GM18511 (cell line): Measurements from ENCODE around the gene MROH2A.

ENCODE experiments used
- ATAC-seq: cut with Tn5 transposase; IDR thresholded peaks from one replicate; pipeline ENCODE4 v1.9.1; 2021; ENCODE audit warnings: mild to moderate bottlenecking, moderate library complexity; ENCODE audit not compliant: unreplicated experiment

The MROH2A gene

DNA sequence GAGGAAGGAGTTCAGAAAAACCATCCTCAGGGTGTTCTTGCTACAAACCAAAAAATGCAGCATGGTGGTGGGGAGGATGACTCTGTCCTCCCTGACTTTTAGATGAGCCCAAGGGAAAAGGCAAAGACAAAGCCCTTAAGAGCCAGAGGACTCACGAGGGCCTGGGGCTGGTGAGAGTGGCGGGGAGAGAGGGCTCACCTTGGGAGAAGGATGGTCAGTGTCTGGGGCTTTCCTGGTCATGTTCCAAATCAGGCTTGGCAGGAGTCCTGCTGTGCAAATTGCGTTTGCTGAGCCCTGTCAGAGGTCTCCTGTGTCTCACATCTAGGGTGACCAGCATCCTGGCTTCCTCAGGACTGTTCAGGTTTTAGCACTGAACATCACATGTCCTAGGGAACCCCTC is 13.4 kb upstream of the MROH2A start:
- ATAC-seq: no peak

DNA sequence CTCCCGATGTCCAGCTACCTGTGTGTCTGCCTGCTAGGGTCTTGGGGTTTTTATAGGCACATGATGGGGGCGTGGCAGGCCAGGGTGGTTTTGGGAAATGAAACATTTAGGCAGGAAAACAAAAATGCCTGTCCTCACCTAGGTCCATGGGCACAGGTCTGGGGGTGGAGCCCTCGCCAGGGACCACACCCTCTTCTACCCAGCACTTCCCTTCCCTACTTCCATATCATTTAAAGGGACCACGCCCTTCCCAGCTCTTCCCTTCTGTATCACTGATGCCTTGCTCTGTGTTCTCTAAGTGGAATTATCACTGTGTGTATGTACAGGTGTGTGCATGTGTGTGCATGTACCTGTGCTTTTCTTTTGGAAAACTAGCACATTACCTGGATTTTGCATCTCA is 11.7 kb upstream of the MROH2A start:
- ATAC-seq: no peak

DNA sequence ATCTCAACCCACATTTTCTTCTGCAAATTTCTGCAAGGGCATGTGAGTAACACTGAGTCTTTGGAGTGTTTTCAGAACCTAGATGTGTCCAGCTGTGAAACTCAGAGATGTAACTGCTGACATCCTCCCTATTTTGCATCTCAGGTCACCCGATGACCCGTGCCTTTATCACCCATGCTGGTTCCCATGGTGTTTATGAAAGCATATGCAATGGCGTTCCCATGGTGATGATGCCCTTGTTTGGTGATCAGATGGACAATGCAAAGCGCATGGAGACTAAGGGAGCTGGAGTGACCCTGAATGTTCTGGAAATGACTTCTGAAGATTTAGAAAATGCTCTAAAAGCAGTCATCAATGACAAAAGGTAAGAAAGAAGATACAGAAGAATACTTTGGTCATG is 10.1 kb upstream of the MROH2A start:
- no peak for ATAC-seq

DNA sequence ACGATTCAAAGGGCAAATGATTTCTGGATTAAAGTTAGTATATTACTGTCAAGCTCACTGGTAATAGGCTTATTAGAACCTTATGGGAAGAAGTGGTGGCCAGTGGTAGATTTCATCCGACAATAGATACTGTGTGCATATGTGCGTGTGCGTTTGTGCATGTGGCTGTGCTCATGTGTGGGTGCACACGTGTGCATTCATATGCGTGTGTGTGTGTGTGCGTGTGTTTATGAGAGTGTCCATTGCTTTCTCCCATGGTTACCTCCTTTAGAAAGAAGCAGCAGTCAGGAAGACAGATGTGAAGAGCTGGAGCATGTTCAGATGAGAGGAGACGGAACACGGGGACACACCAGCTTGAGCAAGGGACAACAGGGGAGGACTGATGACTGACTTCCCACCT is 8.9 kb upstream of the MROH2A start:
- no peak for ATAC-seq

DNA sequence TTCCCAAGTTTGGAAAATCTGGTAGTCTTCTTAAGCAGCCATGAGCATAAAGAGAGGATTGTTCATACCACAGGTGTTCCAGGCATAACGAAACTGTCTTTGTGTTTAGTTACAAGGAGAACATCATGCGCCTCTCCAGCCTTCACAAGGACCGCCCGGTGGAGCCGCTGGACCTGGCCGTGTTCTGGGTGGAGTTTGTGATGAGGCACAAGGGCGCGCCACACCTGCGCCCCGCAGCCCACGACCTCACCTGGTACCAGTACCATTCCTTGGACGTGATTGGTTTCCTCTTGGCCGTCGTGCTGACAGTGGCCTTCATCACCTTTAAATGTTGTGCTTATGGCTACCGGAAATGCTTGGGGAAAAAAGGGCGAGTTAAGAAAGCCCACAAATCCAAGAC is 6.0 kb upstream of the MROH2A start:
- no peak for ATAC-seq

DNA sequence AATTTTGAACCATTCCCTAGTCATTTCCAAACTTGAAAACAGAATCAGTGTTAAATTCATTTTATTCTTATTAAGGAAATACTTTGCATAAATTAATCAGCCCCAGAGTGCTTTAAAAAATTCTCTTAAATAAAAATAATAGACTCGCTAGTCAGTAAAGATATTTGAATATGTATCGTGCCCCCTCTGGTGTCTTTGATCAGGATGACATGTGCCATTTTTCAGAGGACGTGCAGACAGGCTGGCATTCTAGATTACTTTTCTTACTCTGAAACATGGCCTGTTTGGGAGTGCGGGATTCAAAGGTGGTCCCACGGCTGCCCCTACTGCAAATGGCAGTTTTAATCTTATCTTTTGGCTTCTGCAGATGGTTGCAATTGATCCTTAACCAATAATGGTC is 5.5 kb upstream of the MROH2A start:
- ATAC-seq: no peak

DNA sequence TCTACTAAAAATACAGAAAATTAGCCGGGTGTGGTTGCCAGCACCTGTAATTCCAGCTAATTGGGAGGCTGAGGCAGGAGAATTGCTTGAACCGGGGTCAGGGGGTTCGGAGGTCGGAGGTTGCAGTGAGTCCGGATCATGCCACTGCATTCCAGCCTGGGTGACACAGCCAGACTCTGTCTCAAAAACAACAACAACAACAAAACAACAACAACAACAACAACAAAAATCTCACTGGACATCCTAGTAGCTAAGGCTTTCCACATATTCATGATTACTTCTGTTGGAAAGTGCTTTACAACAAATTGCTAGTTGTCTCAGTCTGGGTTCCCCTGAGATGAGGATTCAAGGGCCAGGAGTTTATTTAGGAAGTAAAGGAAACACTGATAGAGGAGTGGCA is 4.3 kb upstream of the MROH2A start:
- ATAC-seq: no peak

DNA sequence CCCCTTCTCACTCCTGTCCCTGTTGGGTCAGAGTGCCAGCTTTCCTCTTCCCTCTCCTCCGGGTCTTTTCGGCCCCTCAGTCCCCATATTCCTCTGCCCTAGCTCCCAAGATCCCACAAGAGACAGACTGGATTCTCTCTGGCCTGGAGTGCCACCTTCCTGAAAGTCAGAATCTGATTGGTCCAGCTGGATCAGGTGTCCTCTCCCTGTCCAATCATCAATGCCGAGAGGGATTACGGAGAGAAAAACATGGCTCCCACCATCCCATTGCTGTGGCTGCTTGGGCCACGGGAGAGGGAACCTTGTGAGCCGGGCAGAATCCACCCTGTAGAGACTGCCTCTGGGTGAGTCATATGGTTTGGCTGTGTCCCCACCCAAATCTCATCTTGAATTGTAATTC is 2.7 kb upstream of the MROH2A start:
- no peak for ATAC-seq

DNA sequence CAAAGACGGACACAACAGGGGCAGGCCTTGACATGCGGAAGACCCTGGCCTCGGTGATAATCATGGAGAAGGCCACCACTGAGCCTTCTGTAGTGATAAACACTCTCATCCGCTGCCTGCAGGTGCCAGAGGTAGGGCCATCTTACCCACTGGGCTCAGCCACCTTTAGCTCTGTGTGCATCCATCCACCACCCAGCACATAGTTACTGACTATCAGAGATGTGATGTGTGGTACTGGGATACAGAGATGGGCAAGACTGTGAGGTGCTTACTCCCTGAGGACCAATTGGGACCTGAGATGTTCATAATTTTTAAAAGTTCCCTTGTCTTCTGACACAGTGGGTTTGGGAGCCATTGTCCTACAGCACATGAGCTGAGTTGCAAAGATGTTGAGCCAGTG is 1.6 kb downstream of the MROH2A start:
- ATAC-seq: no peak

DNA sequence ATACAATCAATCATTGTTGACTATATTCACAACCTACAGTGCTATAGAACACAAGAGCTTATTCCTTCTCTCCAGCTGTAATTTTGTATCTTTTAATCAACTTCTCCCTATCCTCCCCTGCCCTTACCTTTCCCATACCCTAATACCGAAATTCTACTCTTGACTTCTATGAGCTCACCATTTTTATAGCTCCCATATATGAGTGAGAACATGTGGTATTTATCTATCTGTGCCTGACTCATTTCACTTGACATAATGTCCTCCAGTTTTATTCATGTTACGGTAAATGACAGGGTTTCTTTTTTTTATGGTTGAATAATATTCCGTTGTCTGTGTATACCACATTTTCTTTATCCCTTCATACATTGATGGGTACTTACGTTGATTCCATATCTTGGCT is 2.6 kb downstream of the MROH2A start:
- no peak for ATAC-seq

DNA sequence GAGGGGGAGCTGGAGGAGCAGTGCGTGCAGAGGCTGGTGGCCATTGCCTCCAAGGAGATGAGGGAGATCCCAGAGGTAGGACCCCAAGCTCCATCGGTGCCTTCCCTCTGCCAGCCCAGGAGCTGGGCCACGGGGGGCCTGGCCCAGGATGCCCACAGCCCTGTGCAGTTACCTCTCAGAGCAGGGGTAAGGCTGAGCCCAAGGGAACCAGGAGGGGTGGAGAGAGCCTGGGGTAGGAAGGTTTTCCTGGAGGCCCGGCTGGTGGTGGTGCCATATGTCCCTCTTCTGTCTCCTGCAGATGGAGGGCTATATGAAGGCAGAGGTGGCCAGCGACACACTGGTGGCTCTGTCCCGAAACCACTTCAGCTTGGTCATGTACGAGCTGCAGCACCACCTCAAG is 11.4 kb downstream of the MROH2A start:
- ATAC-seq: no peak

DNA sequence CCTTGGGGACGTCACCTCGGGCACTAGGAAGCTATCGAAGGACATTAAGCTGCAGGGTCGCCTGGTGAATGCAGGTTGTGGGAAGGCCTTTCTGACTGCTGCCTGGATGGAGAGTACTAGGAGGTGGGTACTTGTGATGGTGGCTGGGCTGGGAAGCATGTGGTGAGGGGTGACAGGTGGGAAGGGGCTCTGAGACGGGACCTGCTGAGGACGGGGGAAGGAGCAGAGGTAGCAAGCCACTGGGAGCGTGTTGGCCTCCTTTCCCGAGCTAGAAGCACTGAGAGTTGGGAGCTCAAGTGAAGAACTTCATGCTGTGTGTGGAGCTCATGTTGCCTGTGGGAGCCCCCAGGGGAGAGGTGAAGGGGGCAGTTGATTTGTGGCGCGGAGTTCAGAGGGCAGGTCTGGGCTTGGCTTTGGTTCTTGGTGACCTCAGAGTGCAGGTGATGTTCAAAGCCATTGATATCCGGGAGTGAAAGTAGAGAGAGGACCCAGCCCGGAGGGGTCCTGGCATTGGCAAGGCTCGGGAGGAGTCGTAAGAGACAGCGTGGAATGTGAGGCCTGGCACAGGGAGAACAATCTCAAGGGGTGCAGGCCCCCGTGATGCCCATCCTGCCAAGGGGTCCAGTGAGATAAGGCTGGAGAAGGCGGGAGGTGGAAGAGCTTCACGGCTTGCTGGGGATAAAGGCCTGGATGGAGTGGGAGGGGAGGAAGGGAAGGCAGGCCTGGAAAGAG is 13.2 kb downstream of the MROH2A start:
- ATAC-seq: no peak

DNA sequence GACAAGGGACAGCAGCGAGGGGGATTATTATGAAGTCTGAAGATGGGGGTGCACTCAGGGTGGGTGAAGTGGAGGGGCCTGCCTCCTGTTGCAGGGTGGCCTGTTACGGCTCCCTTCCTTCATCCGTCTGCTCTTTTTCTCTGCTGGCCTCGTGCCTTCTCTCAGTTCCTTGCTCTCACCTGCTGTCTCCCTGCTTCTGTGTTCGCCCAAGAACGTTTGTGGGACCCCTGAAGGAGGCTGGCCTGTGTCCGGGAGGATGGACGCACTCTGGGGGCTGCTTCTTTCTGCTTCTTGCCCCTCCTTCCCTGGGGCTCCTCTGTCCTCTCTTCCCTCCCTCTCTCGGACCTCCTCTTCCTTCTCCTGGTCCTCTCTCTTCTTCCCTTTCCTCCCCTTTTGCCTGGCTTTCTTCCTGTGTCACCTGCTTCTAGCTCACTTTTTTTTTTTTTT is 13.8 kb downstream of the MROH2A start:
- ATAC-seq: no peak

DNA sequence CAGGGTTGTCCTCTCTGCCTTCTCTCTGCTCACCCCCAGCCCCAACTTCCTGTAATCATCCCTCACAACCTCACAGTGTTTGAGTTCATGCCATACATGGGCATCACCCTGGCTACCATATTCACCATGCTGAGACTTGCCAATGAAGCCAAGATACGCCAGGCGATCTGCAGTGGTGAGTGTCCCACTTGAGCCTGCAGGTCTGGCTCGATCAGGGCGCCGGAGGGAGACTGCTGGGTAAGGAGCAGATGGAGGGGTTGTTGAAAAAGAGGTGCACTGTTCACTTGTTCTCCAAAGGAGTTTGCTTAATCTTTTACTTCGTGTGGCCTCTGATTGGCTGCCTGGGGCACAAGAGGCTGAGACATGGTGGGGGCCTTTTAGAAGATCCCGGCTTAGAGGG is 14.6 kb downstream of the MROH2A start:
- ATAC-seq: no peak

DNA sequence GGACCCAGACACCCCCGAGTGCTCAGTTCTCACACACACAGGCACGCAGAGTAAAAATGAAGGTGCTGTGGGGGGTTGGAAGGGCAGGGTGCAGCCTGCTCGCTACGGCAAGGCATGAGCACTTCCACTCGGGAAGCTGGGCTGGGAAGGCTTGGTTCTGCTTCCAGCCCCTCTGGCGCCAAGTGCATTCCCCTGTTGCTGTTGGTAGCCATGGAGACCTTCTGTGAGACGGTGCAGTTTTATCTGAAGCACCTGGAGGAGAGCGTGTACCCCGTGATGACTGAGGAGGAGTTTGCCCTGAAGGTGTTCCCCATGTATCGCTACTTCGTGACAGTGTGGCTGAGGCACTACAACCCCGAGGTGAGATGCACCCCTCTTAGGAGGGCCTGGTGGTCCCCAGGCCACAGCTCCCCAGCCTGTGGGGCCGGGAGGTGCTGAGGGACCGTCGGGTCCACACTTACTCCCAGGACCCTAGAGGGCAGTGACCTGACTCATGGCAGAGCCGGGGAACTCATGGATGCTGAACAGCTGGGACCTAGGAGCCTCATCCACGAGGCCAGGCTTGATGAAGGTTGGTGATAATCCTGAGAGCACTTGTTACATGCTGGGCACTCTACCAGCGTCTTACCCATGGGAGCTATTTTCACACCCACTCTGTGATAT is 15.5 kb downstream of the MROH2A start:
- ATAC-seq: no peak

DNA sequence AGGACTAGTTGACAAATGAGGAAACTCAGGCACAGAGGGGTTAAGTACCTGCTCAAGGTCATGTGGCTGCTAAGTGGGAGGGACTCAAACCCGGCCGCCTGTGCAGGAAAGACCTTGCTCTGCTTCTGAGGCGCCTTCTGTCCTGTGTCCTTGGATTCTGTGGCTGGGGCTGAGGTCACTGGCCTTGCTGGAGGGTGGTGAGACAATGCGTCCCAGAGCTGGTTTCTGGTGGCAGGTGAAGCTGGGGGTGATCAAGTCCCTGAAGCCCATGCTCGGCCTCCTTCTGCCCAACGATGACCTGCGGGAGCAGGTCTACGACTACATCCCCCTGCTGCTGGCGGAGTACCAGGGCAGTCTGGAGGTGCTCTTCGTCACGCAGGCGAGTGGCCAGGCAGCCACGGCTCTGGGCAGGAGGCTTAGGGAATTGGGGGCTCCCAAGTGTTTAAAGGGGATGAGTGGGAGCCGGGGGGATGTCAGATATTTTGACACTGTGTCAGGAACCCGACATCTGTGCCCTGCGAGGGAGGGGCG is 16.1 kb downstream of the MROH2A start:
- no peak for ATAC-seq

DNA sequence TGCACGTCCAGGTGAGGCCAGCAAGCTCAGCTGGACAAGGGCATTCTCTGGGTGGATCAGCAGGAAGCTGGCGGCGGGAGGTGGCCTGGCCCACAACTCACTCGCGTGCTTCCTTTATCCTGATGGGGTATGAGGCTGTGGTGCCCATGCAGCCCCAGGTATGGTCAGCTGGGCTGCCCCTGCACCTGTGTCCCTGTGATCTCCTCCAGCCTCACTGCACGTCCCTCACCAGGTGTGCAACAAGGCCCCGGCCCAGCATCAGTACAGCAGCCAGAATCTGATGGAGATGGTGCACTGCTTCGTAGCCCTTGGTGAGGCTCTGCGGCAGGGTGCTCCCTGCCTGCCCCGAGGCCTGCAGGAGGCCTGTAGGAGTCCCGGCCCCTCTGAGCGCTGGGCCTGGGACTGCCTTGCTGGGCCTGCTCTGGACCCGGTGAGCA is 17.6 kb downstream of the MROH2A start:
- no peak for ATAC-seq

DNA sequence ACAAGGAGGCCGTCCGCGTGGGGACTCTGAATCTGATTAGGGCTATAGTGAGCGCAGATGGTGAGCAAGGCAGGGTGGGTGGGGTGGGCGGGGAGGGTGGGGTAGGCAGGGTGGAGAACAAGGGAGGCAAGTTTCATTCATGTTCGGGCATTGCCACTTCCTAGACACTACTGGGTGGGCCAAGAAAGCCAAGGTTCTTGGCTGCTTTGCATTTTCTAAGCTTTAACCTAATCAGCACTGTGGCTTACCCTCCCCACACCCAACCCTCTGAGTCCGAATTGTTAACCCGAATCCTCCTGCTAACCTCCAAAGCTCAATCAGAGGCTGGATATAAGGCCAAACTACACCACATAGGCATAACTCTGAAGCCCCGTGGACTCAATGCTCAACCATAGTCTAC is 18.1 kb downstream of the MROH2A start:
- ATAC-seq: no peak

DNA sequence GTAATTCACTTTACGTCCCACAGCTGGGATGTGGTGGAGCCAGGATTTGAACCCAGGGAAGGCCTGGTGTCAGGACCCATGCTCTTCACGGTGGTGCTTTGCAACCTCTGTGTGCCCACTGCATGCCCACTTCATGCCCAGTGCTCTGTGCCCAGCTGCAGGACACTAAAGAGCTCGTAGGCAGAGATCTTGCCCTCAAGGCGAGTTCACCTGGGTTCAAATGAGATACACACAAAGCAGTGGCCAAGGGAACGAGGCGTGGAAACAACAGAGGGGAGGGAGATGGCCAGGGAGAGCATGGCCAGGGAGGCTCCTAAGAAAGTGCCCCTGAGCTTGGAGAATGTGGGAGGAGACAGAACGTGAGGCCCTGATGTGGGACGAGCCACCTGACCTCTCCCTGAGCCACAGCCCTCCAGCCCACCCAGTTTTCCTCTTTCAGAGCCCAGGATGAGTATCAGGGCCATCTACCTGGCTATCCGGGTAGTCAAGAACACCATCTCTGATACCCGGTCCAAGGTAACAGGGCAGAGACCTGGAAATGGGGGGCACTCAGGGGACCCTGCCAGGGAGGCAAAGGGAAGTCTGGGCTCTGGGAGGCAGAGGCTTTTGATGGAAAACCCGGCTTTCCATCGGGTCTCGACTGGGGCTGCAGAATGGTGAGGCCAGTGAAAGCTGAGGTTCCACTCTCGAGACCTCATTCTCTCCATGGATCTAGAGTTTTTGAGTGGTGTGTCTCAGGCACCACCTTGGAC is 20.4 kb downstream of the MROH2A start:
- ATAC-seq: no peak

DNA sequence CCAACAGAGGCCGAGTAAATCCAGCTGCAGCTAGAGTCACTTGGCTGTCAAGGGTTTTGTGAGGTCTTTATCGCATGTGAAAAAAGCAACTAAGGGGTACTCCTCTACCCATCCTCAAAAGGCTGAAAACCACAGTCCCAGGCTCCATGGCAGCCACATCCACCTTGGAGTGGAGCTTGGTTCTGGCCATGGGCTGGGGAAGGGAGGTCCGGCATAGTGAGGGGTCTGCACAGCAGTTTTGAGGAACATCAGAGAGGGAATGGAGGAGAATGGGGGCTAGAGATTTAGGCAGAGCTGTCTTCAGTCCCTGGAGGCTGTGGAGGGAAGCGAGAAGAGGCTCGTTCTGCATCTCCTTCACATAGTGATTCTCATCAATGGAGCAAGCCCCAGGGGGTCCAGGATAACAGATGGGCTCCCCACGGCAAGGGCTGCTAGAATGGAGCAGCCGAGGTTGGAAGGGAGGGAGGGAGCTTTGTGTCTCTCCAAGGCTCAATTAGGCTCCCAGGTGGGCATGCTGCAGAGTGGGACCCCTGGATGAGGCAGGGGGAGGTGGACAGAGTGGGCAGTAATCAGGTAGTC is 21.0 kb downstream of the MROH2A start:
- no peak for ATAC-seq

DNA sequence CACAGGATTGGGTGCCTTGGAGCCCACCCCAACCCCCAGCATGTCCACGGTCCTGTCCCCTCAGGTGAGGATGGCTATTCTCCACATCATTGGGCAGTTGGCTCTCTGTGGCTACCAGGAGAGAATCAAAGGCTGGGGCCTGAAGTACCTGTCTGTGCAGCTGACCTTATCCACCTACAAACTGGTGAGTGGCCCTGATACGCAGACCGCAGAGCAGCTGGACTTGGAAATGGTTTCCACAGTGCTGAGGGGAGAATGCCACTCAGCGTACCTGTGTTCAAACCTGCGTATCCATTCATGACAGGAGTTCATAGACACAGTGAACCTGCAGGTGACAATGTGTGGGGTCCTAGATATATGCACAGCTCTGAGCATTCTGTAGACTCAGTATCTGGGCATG is 21.6 kb downstream of the MROH2A start:
- ATAC-seq: no peak
